H9 (cell line): ENCODE results near the gene RPL29. TPM values are rescaled to one million over a fixed set of nuclear protein-coding genes. Genes with fewer than 3 reads are reported as not detected.

Source experiments
- DNase-seq: peaks from one replicate; pipeline ENCODE4 v3.0.0-alpha.2; 2017
- H2AFZ ChIP-seq: one replicate; pipeline ENCODE4 v1.6.1; 2013; ENCODE audit warnings: mild to moderate bottlenecking, low read length, control low read depth, moderate library complexity
- H2AK5ac ChIP-seq: 2 replicates; pipeline ENCODE4 v1.6.1; 2013; ENCODE audit warnings: low read length, control low read depth, mixed read lengths; ENCODE audit not compliant: insufficient read length
- H2BK120ac ChIP-seq: one replicate; pipeline ENCODE4 v1.6.1; 2013; ENCODE audit warnings: low read depth, mild to moderate bottlenecking, low read length, control low read depth, inconsistent platforms; ENCODE audit not compliant: poor library complexity, severe bottlenecking
- H2BK12ac ChIP-seq: 2 replicates; pipeline ENCODE4 v1.6.1; 2013; ENCODE audit warnings: low read length, control low read depth, mixed read lengths, low read depth; ENCODE audit not compliant: insufficient read length
- H2BK15ac ChIP-seq: 2 replicates; pipeline ENCODE4 v1.6.1; 2013; ENCODE audit warnings: low read depth, low read length, control low read depth
- H2BK20ac ChIP-seq: one replicate; pipeline ENCODE4 v1.6.1; 2013; ENCODE audit warnings: low read depth, mild to moderate bottlenecking, low read length, control low read depth, inconsistent platforms; ENCODE audit not compliant: poor library complexity, severe bottlenecking
- H2BK5ac ChIP-seq: 2 replicates; pipeline ENCODE4 v1.6.1; 2013; ENCODE audit warnings: low read length, control low read depth, mixed read lengths; ENCODE audit not compliant: insufficient read length
- H3K14ac ChIP-seq: 2 replicates; pipeline ENCODE4 v1.6.1; 2013; ENCODE audit warnings: low read length, control low read depth; ENCODE audit not compliant: insufficient read depth
- H3K18ac ChIP-seq: 2 replicates; pipeline ENCODE4 v1.6.1; 2013; ENCODE audit warnings: low read depth, mild to moderate bottlenecking, mixed read lengths, low read length, control low read depth; ENCODE audit not compliant: insufficient read length
- H3K23ac ChIP-seq: 2 replicates; pipeline ENCODE4 v1.6.1; 2013; ENCODE audit warnings: low read length, control low read depth, mixed read lengths, low read depth; ENCODE audit not compliant: insufficient read length
- H3K23me2 ChIP-seq: 2 replicates; pipeline ENCODE4 v1.6.1; 2013; ENCODE audit warnings: low read depth, mild to moderate bottlenecking, mixed read lengths, low read length, control low read depth; ENCODE audit not compliant: insufficient read length, poor library complexity, severe bottlenecking
- H3K27ac ChIP-seq: 2 replicates; pipeline ENCODE4 v1.5.1; 2013; ENCODE audit warnings: low read length, control low read depth, mixed read lengths, low read depth; ENCODE audit not compliant: insufficient read length
- H3K27me3 ChIP-seq: 2 replicates; pipeline ENCODE4 v1.6.1; 2013; ENCODE audit warnings: low read length, control low read depth, inconsistent platforms; ENCODE audit not compliant: insufficient read depth
- H3K4ac ChIP-seq: 2 replicates; pipeline ENCODE4 v1.6.1; 2013; ENCODE audit warnings: low read depth, mild to moderate bottlenecking, control low read depth, inconsistent platforms, low read length, moderate library complexity
- H3K4me1 ChIP-seq: 2 replicates; pipeline ENCODE4 v1.6.1; 2013; ENCODE audit warnings: low read length, control low read depth, inconsistent platforms; ENCODE audit not compliant: insufficient read depth
- H3K4me2 ChIP-seq: 2 replicates; pipeline ENCODE4 v1.6.1; 2013; ENCODE audit warnings: low read length, control low read depth, mixed read lengths; ENCODE audit not compliant: insufficient read length, insufficient read depth
- H3K56ac ChIP-seq: 2 replicates; pipeline ENCODE4 v1.6.1; 2013; ENCODE audit warnings: low read depth, mild to moderate bottlenecking, mixed read lengths, low read length, control low read depth; ENCODE audit not compliant: insufficient read length
- H3K79me1 ChIP-seq: 2 replicates; pipeline ENCODE4 v1.6.1; 2013; ENCODE audit warnings: low read depth, mild to moderate bottlenecking, moderate library complexity, low read length, control low read depth, inconsistent platforms; ENCODE audit not compliant: insufficient read depth, poor library complexity, severe bottlenecking
- H3K79me2 ChIP-seq: 2 replicates; pipeline ENCODE4 v1.6.1; 2013; ENCODE audit warnings: low read length, control low read depth, inconsistent platforms; ENCODE audit not compliant: insufficient read depth
- H3K9ac ChIP-seq: 2 replicates; pipeline ENCODE4 v1.6.1; 2013; ENCODE audit warnings: low read length, control low read depth, mixed read lengths; ENCODE audit not compliant: insufficient read length; ENCODE audit errors: extremely low read depth
- H3K9me3 ChIP-seq: one replicate; pipeline ENCODE4 v1.6.1; 2013; ENCODE audit warnings: low read depth, low read length, inconsistent platforms; ENCODE audit not compliant: control insufficient read depth
- H3T11ph ChIP-seq: one replicate; pipeline ENCODE4 v1.6.1; 2013; ENCODE audit warnings: mild to moderate bottlenecking, low read length, control low read depth, inconsistent platforms
- H4K20me1 ChIP-seq: one replicate; pipeline ENCODE4 v1.6.1; 2013; ENCODE audit not compliant: control insufficient read depth, insufficient read length, insufficient read depth
- H4K5ac ChIP-seq: 2 replicates; pipeline ENCODE4 v1.6.1; 2013; ENCODE audit warnings: low read depth, mild to moderate bottlenecking, mixed read lengths, low read length, control low read depth; ENCODE audit not compliant: insufficient read length
- H4K8ac ChIP-seq: replicated peaks from 2 replicates; pipeline ENCODE4 v1.6.1; 2013; ENCODE audit warnings: low read length, control low read depth, mixed read lengths, low read depth; ENCODE audit not compliant: insufficient read length
- H4K91ac ChIP-seq: 2 replicates; pipeline ENCODE4 v1.6.1; 2013; ENCODE audit warnings: low read depth, mild to moderate bottlenecking, moderate library complexity, mixed read lengths, low read length, control low read depth; ENCODE audit not compliant: insufficient read length
- H3K27ac Mint-ChIP-seq, 3 experiments: 2 replicates in 2 of 3; 3 replicates in 1 of 3; pipeline ENCODE4 v1.8.0; 2020 to 2021; ENCODE audit warnings: mixed read lengths in 3 of 3, mild to moderate bottlenecking in 1 of 3, moderate library complexity in 1 of 3
- H3K27me3 Mint-ChIP-seq: 2 replicates; pipeline ENCODE4 v1.8.0; 2021; ENCODE audit warnings: low read depth, mild to moderate bottlenecking, moderate library complexity, mixed read lengths
- H3K36me3 Mint-ChIP-seq, 3 experiments: 2 replicates in 2 of 3; 3 replicates in 1 of 3; pipeline ENCODE4 v1.8.0; 2020 to 2021; ENCODE audit warnings: low read depth in 3 of 3, mixed read lengths in 3 of 3; ENCODE audit not compliant: insufficient read depth in 1 of 3
- H3K4me1 Mint-ChIP-seq, 2 experiments: 2 replicates each; pipeline ENCODE4 v1.8.0; 2020; ENCODE audit warnings: mixed read lengths in 2 of 2
- H3K4me3 Mint-ChIP-seq, 2 experiments: 2 replicates in 1 of 2; 3 replicates in 1 of 2; pipeline ENCODE4 v1.8.0; 2020 to 2021; ENCODE audit warnings: mild to moderate bottlenecking in 2 of 2, mixed read lengths in 2 of 2, moderate library complexity in 1 of 2
- H3K9me3 Mint-ChIP-seq, 2 experiments: 2 replicates in 1 of 2; 3 replicates in 1 of 2; pipeline ENCODE4 v1.8.0; 2020; ENCODE audit warnings: mild to moderate bottlenecking in 2 of 2, mixed read lengths in 2 of 2, moderate library complexity in 1 of 2
- WGBS: extraction: QIAGEN DNeasy Blood & Tissue Kit; methylation state at CpG from one replicate; pipeline ENCODE4 v1.1.7; 2013; ENCODE audit warnings: missing lambda C conversion rate, low lambda C conversion rate, mixed read lengths; ENCODE audit not compliant: insufficient read length; ENCODE audit errors: extremely low coverage; 5-methylcytosine and 5-hydroxymethylcytosine counted together
- total RNA-seq: library from RNA; stranded (reverse); gene quantifications from 2 replicates; pipeline ENCODE4 v1.2.1, GENCODE V29; 2021
- TF ChIP-seq, protein P1 (sequence below): fragments of 200-600 bp; sonication (generic); conservative IDR thresholded peaks from 3 replicates; pipeline ENCODE4 v1.8.0; 2021; ENCODE audit warnings: antibody characterized with exemption, mild to moderate bottlenecking

The RPL29 gene
- total RNA-seq, 1 experiment from 2014 or later: 1,592 TPM

GRCh38 chr3:52017586-52017985 is 21.9 kb upstream of the RPL29 start:
- H3K27ac Mint-ChIP-seq: peak overlapping the region in 1 of 3 experiments; percentile 22; a peak in 1 of 7 replicates
- Histone ChIP-seq H4K20me1 (no peaks in the 10 kb centered on the region), H2AK5ac (no peak overlapping the region), H3T11ph (no peak overlapping the region), H3K4ac (no peak overlapping the region), H3K4me1 (no peaks in the 10 kb centered on the region), H3K9me3 (no peaks in the 10 kb centered on the region), H3K27ac (no peak overlapping the region), H2BK120ac (no peak overlapping the region), H3K4me2 (no peak overlapping the region), H4K91ac (no peak overlapping the region), H3K23me2 (no peaks in the 10 kb centered on the region), H3K56ac (no peak overlapping the region), H3K18ac (no peak overlapping the region), H4K5ac (no peak overlapping the region), H3K79me2 (no peaks in the 10 kb centered on the region), H3K9ac (no peak overlapping the region), H3K27me3 (no peaks in the 10 kb centered on the region), H4K8ac (no peak overlapping the region), H2BK12ac (no peak overlapping the region), H2AFZ (no peak overlapping the region), H3K14ac (no peak overlapping the region), H2BK15ac (no peak overlapping the region), H2BK20ac (no peak overlapping the region), H2BK5ac (no peak overlapping the region), H3K79me1 (no peaks in the 10 kb centered on the region), H3K23ac (no peak overlapping the region)
- TF ChIP-seq, protein P1, sequence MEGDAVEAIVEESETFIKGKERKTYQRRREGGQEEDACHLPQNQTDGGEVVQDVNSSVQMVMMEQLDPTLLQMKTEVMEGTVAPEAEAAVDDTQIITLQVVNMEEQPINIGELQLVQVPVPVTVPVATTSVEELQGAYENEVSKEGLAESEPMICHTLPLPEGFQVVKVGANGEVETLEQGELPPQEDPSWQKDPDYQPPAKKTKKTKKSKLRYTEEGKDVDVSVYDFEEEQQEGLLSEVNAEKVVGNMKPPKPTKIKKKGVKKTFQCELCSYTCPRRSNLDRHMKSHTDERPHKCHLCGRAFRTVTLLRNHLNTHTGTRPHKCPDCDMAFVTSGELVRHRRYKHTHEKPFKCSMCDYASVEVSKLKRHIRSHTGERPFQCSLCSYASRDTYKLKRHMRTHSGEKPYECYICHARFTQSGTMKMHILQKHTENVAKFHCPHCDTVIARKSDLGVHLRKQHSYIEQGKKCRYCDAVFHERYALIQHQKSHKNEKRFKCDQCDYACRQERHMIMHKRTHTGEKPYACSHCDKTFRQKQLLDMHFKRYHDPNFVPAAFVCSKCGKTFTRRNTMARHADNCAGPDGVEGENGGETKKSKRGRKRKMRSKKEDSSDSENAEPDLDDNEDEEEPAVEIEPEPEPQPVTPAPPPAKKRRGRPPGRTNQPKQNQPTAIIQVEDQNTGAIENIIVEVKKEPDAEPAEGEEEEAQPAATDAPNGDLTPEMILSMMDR: no peak
- no CpG with 5 or more reads among the region's 11 CpGs for WGBS
- no peak for DNase-seq
- peaks cover 8 to 15% of the 10 kb centered on the region in 2 experiments for H3K4me1 Mint-ChIP-seq
- no peak overlapping the region for H3K4me3 Mint-ChIP-seq
- H3K9me3 Mint-ChIP-seq: no peaks in the 10 kb centered on the region
- H3K36me3 Mint-ChIP-seq: no peaks in the 10 kb centered on the region
- no peaks in the 10 kb centered on the region; the same call in 1 of the 2 replicates for H3K27me3 Mint-ChIP-seq
